ENCODE results near the gene MCTP2. TPM values are rescaled to one million over a fixed set of nuclear protein-coding genes. Genes with fewer than 3 reads are reported as not detected.

The MCTP2 gene
- total RNA-seq, 2 donors from 2014 or later = 49.9 to 119 TPM

DNA sequence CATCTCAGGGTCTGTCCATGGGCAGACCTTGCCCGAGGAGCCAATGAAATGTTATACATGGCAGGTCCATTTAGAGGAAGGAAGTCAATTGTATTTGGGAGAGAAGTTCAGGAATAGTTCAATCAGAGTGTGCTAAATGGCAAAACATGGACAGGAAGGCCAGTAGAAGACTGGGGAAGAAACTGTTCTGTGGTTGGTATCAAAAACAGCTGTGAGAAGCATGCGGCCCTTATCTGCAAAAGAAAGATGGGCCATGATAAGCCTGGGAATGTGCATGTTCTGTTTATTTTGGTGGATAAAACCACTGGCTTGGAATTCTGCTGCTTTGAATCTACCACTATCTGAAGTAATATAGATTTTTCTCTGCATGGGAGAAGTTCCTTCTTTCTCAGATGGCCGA lies 100.4 kb downstream of the MCTP2 start:
- Mint-ChIP-seq H3K27ac (no peak overlapping the region), H3K4me1 (ENCODE audit: low read depth) (peaks cover 7% of the 10 kb centered on the region), H3K27me3 (ENCODE audit: low read depth) (no peaks in the 10 kb centered on the region), H3K36me3 (ENCODE audit: insufficient read depth in 2 of 2) (peaks cover 1 to 6% of the 10 kb centered on the region in 2 donors), H3K9me3 (no peaks in the 10 kb centered on the region), H3K4me3 (no peak overlapping the region)
- ATAC-seq (replicated peaks in 1 of 2) (no peak), DNase-seq (no peak)

DNA sequence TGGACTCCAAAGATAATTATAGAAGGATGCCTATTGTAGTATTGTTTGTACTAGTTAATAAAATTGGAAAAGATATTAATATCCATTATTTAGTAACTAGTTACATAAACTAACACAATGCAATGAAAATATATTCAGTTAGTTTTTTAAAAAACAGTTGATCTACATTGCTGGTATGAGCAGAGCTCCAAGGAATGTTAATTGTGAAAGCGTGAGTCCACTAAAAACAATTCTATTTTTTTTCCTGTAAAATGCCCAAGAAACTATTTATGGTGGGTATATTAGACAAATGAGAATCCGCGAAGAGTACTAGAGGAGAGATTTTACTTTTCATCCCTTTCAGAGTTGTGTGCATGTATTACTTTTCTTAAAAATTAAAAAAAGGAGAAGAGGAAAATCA lies 104.3 kb downstream of the MCTP2 start:
- no peaks in the 10 kb centered on the region for H3K4me1 Mint-ChIP-seq (ENCODE audit: low read depth)

GRCh38 chr15:94336817-94337467 lies 105.6 kb downstream of the MCTP2 start:
- ATAC-seq (replicated peaks in 1 of 2) (no peak), DNase-seq (no peak)
- no peaks in the 10 kb centered on the region for H3K4me1 Mint-ChIP-seq (ENCODE audit: low read depth)
- H3K9me3 Mint-ChIP-seq = no peaks in the 10 kb centered on the region
- peaks cover 4 to 6% of the 10 kb centered on the region in 2 donors for H3K36me3 Mint-ChIP-seq (ENCODE audit: insufficient read depth in 2 of 2)
- peak overlapping the region; percentile 2 for H3K27ac Mint-ChIP-seq
- no peaks in the 10 kb centered on the region for H3K27me3 Mint-ChIP-seq (ENCODE audit: low read depth)
- H3K4me3 Mint-ChIP-seq = no peak overlapping the region

More for the DNA sequence above, 104.3 kb downstream of the MCTP2 start:
- no peak for DNase-seq
- no peaks in the 10 kb centered on the region for H3K9me3 Mint-ChIP-seq
- peaks cover 3 to 6% of the 10 kb centered on the region in 2 donors for H3K36me3 Mint-ChIP-seq (ENCODE audit: insufficient read depth in 2 of 2)
- peak overlapping the region; percentile 13 for H3K27ac Mint-ChIP-seq
- no peak for ATAC-seq (replicated peaks in 1 of 2)
- H3K4me3 Mint-ChIP-seq = no peak overlapping the region
- no peaks in the 10 kb centered on the region for H3K27me3 Mint-ChIP-seq (ENCODE audit: low read depth)

DNA sequence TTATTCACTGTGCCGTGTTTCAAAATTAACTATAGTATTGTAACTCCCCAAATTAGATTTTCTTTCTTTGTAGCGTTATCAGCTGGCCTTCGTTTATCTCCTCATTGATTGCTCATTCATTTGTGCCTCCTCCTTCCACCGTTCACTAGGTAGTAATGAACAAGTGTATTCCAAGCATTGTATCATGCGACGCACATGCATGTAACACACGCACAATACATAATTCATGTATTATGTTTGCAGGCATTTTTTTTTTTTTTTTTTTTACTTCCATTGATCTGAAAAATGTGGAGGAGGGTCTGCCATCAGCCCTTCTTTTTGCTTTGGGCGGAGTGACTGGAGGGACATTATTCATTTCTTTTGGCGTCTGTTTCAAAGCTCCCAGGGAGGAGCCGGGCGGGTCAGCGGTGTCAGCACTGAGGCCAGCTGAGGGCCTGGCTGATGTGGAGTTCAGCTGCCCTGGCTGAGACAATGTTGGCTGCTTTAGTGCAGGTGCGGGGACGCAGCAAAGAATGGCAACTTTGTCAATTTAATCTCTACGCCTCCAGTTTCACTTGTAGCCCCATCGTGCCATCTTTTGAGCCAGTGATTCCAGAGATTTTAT lies 107.0 kb downstream of the MCTP2 start:
- DNase-seq (no peak), ATAC-seq (replicated peaks in 1 of 2) (no peak)
- no peak overlapping the region for H3K4me3 Mint-ChIP-seq
- H3K4me1 Mint-ChIP-seq (ENCODE audit: low read depth) = no peaks in the 10 kb centered on the region
- H3K27ac Mint-ChIP-seq = no peak overlapping the region
- H3K36me3 Mint-ChIP-seq (ENCODE audit: insufficient read depth in 2 of 2) = peaks cover 4 to 7% of the 10 kb centered on the region in 2 donors
- no peaks in the 10 kb centered on the region for H3K9me3 Mint-ChIP-seq
- H3K27me3 Mint-ChIP-seq (ENCODE audit: low read depth) = no peaks in the 10 kb centered on the region

DNA sequence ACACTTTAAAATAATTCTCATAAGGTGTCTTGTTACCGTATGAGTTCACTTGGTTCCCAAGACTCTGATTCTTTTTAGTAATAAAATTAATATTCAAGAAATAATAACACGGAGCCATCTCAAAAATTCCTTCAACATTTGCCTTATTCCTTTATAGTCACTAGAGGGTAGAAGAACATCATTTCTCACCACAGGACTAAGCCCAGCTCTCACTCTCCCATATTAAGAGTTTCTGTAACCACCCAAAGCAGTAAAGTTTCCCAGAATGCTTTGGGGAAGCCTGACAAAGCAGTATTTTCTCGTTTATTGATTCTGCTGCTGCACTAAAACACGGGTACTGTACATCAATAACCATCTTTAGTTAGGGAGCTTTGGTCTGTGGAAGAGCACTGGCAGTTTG lies 114.9 kb downstream of the MCTP2 start:
- no peaks in the 10 kb centered on the region for H3K27me3 Mint-ChIP-seq (ENCODE audit: low read depth)
- H3K9me3 Mint-ChIP-seq = no peaks in the 10 kb centered on the region
- peaks cover 9 to 15% of the 10 kb centered on the region in 2 donors for H3K36me3 Mint-ChIP-seq (ENCODE audit: insufficient read depth in 2 of 2)
- peak in 1 of 2 donors; percentile 13 for ATAC-seq (replicated peaks in 1 of 2)
- no peak overlapping the region for H3K27ac Mint-ChIP-seq
- no peak overlapping the region for H3K4me3 Mint-ChIP-seq
- DNase-seq = no peak
- no peaks in the 10 kb centered on the region for H3K4me1 Mint-ChIP-seq (ENCODE audit: low read depth)

DNA sequence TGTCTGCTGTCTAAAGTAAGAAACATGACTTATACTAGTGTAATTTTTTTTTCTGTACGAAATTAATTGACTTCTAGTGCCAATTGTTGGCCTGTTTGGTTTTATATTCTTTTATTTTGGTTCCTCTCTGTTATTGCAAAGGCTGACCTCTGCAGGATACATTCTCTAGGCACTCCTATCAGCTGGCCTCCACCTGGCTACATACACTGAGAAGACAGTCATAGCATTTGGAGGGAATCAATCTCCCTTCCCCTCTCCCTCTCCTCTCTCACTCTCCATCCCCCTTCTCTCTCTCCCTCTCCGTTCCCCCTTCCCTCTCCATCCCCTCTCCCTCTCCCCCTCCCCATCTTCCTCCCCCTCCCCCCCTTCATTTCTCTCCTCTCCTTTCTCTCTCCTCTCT lies 116.7 kb downstream of the MCTP2 start:
- Mint-ChIP-seq H3K4me3 (no peak overlapping the region), H3K9me3 (no peaks in the 10 kb centered on the region), H3K27me3 (ENCODE audit: low read depth) (no peaks in the 10 kb centered on the region), H3K4me1 (ENCODE audit: low read depth) (no peaks in the 10 kb centered on the region), H3K27ac (peak overlapping the region; percentile 31), H3K36me3 (ENCODE audit: insufficient read depth in 2 of 2) (peaks cover 9 to 13% of the 10 kb centered on the region in 2 donors)
- DNase-seq = no peak
- no peak for ATAC-seq (replicated peaks in 1 of 2)

DNA sequence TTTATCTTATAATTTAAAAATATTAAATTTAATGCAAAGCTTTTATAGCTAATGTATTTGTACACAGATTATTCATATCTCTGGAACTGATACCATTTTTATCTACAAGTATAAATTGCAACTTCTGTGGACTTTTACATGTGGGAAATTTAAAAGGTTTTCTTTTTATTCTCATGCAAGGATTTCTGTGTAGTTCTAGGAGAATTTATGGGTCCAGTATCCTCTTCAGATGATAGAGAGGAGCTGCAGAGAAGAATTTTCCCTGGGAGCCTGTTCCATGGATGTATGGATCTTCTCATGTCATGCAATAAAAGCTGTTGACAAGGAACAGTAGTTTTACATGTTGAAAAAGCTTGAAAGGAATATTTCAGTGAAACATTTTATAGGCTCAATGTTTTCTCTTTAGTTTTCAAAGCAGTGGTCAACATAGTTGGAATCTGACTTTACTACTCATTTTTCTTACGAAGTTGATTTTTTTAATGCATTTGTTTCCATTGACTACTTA lies 119.7 kb downstream of the MCTP2 start:
- Mint-ChIP-seq H3K9me3 (no peaks in the 10 kb centered on the region), H3K27ac (no peak overlapping the region), H3K4me3 (no peak overlapping the region), H3K36me3 (ENCODE audit: insufficient read depth in 2 of 2) (peaks cover 11 to 13% of the 10 kb centered on the region in 2 donors), H3K27me3 (ENCODE audit: low read depth) (no peaks in the 10 kb centered on the region), H3K4me1 (ENCODE audit: low read depth) (no peaks in the 10 kb centered on the region)
- ATAC-seq (replicated peaks in 1 of 2) (no peak), DNase-seq (no peak)

GRCh38 chr15:94352636-94353487 lies 121.5 kb downstream of the MCTP2 start:
- DNase-seq (no peak), ATAC-seq (replicated peaks in 1 of 2) (no peak)
- H3K27me3 Mint-ChIP-seq (ENCODE audit: low read depth) = no peaks in the 10 kb centered on the region
- no peak overlapping the region for H3K27ac Mint-ChIP-seq
- no peaks in the 10 kb centered on the region for H3K9me3 Mint-ChIP-seq
- no peaks in the 10 kb centered on the region for H3K4me1 Mint-ChIP-seq (ENCODE audit: low read depth)
- peaks cover 11 to 13% of the 10 kb centered on the region in 2 donors for H3K36me3 Mint-ChIP-seq (ENCODE audit: insufficient read depth in 2 of 2)
- no peak overlapping the region for H3K4me3 Mint-ChIP-seq

- H3K27me3 Mint-ChIP-seq (ENCODE audit: low read depth) = no peaks in the 10 kb centered on the region
- DNase-seq (no peak), ATAC-seq (replicated peaks in 1 of 2) (no peak)
- H3K4me3 Mint-ChIP-seq = no peak overlapping the region
- H3K36me3 Mint-ChIP-seq (ENCODE audit: insufficient read depth in 2 of 2) = peaks cover 11% of the 10 kb centered on the region in 2 donors
- H3K9me3 Mint-ChIP-seq = no peaks in the 10 kb centered on the region
- no peak overlapping the region for H3K27ac Mint-ChIP-seq
- H3K4me1 Mint-ChIP-seq (ENCODE audit: low read depth) = no peaks in the 10 kb centered on the region
Measured at GRCh38 chr15:94353488-94353820, 122.1 kb downstream of the MCTP2 start.

GRCh38 chr15:94354655-94355054 lies 123.3 kb downstream of the MCTP2 start:
- no peaks in the 10 kb centered on the region for H3K9me3 Mint-ChIP-seq
- no peak overlapping the region for H3K4me3 Mint-ChIP-seq
- ATAC-seq (replicated peaks in 1 of 2) = no peak
- DNase-seq = no peak
- H3K36me3 Mint-ChIP-seq (ENCODE audit: insufficient read depth in 2 of 2) = peaks cover 5 to 8% of the 10 kb centered on the region in 2 donors
- no peaks in the 10 kb centered on the region for H3K27me3 Mint-ChIP-seq (ENCODE audit: low read depth)
- no peaks in the 10 kb centered on the region for H3K4me1 Mint-ChIP-seq (ENCODE audit: low read depth)
- no peak overlapping the region for H3K27ac Mint-ChIP-seq

- Mint-ChIP-seq H3K4me1 (ENCODE audit: low read depth) (peaks cover 5% of the 10 kb centered on the region), H3K36me3 (ENCODE audit: insufficient read depth in 2 of 2) (peaks cover 8 to 9% of the 10 kb centered on the region in 2 donors), H3K27me3 (ENCODE audit: low read depth) (no peaks in the 10 kb centered on the region), H3K4me3 (no peak overlapping the region), H3K9me3 (no peaks in the 10 kb centered on the region), H3K27ac (no peak overlapping the region)
- no peak for ATAC-seq (replicated peaks in 1 of 2)
- DNase-seq = no peak
Measured at GRCh38 chr15:94359716-94360115, 128.4 kb downstream of the MCTP2 start.

- Mint-ChIP-seq H3K36me3 (ENCODE audit: insufficient read depth in 2 of 2) (peaks cover 8 to 9% of the 10 kb centered on the region in 2 donors), H3K4me3 (no peak overlapping the region), H3K27ac (peak overlapping the region; percentile 5), H3K9me3 (no peaks in the 10 kb centered on the region), H3K4me1 (ENCODE audit: low read depth) (peaks cover 5% of the 10 kb centered on the region), H3K27me3 (ENCODE audit: low read depth) (no peaks in the 10 kb centered on the region)
- DNase-seq = no peak
- no peak for ATAC-seq (replicated peaks in 1 of 2)
Measured at GRCh38 chr15:94360251-94360685, 128.9 kb downstream of the MCTP2 start.
